HepG2 (cell line): Measurements from ENCODE around the gene GGA1. TPM values are rescaled to one million over a fixed set of nuclear protein-coding genes. Genes with fewer than 3 reads are reported as not detected.

ENCODE experiments used
- ATAD3A ChIP-seq: sonication (generic); formaldehyde crosslinking; IDR thresholded peaks from 2 replicates; pipeline ENCODE4 v1.4.0; 2020; ENCODE audit warnings: missing genetic modification reagents
- ATF3 ChIP-seq: sonication (generic); formaldehyde crosslinking; IDR thresholded peaks from 2 replicates; pipeline ENCODE4 v1.4.0; 2020; ENCODE audit warnings: missing genetic modification reagents
- BRCA1 ChIP-seq: sonication (generic); formaldehyde crosslinking; IDR thresholded peaks from 2 replicates; pipeline ENCODE4 v1.4.0; 2020; ENCODE audit warnings: missing genetic modification reagents
- GZF1 ChIP-seq: sonication (generic); formaldehyde crosslinking; IDR thresholded peaks from 2 replicates; pipeline ENCODE4 v1.5.1; 2020; ENCODE audit warnings: mild to moderate bottlenecking, missing genetic modification reagents
- LRRFIP1 ChIP-seq: sonication (generic); formaldehyde crosslinking; conservative IDR thresholded peaks from 2 replicates; pipeline ENCODE4 v1.4.0; 2020; ENCODE audit warnings: missing genetic modification reagents
- MAF1 ChIP-seq: sonication (generic); formaldehyde crosslinking; IDR thresholded peaks from 2 replicates; pipeline ENCODE4 v1.5.0; 2020; ENCODE audit warnings: missing genetic modification reagents, borderline replicate concordance
- MBNL3 ChIP-seq: fragments of 250-450 bp; sonication (Bioruptor Pico); conservative IDR thresholded peaks from 2 replicates; pipeline ENCODE4 v1.8.0; 2022; ENCODE audit warnings: mild to moderate bottlenecking, inconsistent platforms
- POGZ ChIP-seq: sonication (generic); formaldehyde crosslinking; IDR thresholded peaks from 2 replicates; pipeline ENCODE4 v1.4.0; 2020; ENCODE audit warnings: mild to moderate bottlenecking, missing genetic modification reagents
- POLR2AphosphoS2 ChIP-seq: IDR thresholded peaks from 2 replicates; pipeline ENCODE4 v1.6.1; 2011; ENCODE audit warnings: low read depth, low read length, improper control_type of control experiment
- SIN3A ChIP-seq: IDR thresholded peaks from 2 replicates; pipeline ENCODE4 v1.6.1; 2011; ENCODE audit warnings: low read depth, mild to moderate bottlenecking, control low read depth, low read length, borderline replicate concordance
- SOX13 ChIP-seq, 3 experiments: fragments of 450-650 bp in 1 of 3; sonication (generic) in 1 of 3; formaldehyde crosslinking in 1 of 3; IDR thresholded peaks in 2 of 3; conservative IDR thresholded peaks in 1 of 3; 2 replicates each; pipeline versions ENCODE4 v1.5.0 to v1.6.1; 2016 to 2020; ENCODE audit warnings: antibody characterized with exemption in 1 of 3, mild to moderate bottlenecking in 1 of 3, missing compliant biosample characterization in 1 of 3, missing genetic modification reagents in 1 of 3, moderate library complexity in 1 of 3
- SOX6 ChIP-seq, 2 experiments: fragments of 450-650 bp in 1 of 2; sonication (generic) in 1 of 2; formaldehyde crosslinking in 1 of 2; IDR thresholded peaks; 2 replicates each; pipeline versions ENCODE4 v1.4.0 to v1.6.1; 2017 to 2020; ENCODE audit warnings: antibody characterized with exemption in 1 of 2, mild to moderate bottlenecking in 1 of 2, missing genetic modification reagents in 1 of 2
- TBX3 ChIP-seq: fragments of 450-650 bp; IDR thresholded peaks from 2 replicates; pipeline ENCODE4 v1.6.1; 2017; ENCODE audit warnings: antibody characterized with exemption, mild to moderate bottlenecking, inconsistent platforms, borderline replicate concordance
- TSC22D2 ChIP-seq: sonication (generic); formaldehyde crosslinking; IDR thresholded peaks from 2 replicates; pipeline ENCODE4 v1.5.1; 2020; ENCODE audit warnings: missing genetic modification reagents, mild to moderate bottlenecking, borderline replicate concordance
- U2AF1 ChIP-seq: fragments of 200-400 bp; formaldehyde crosslinking; optimal IDR thresholded peaks from 2 replicates; pipeline ENCODE3; 2017; ENCODE audit warnings: mild to moderate bottlenecking, low read depth, low read length
- ZNF121 ChIP-seq: sonication (generic); formaldehyde crosslinking; IDR thresholded peaks from 2 replicates; pipeline ENCODE4 v1.5.0; 2020; ENCODE audit warnings: mild to moderate bottlenecking, missing genetic modification reagents
- ZNF331 ChIP-seq: sonication (generic); formaldehyde crosslinking; IDR thresholded peaks from 2 replicates; pipeline ENCODE4 v1.4.0; 2020; ENCODE audit warnings: missing genetic modification reagents
- ZNF34 ChIP-seq: sonication (generic); formaldehyde crosslinking; IDR thresholded peaks from 2 replicates; pipeline ENCODE4 v1.4.0; 2020; ENCODE audit warnings: mild to moderate bottlenecking, missing genetic modification reagents, borderline replicate concordance
- ZNF614 ChIP-seq: IDR thresholded peaks from 2 replicates; pipeline ENCODE4 v1.6.1; 2018; ENCODE audit warnings: missing biosample characterization, missing genetic modification reagents, inconsistent platforms, borderline replicate concordance
- ZNF773 ChIP-seq: sonication (generic); formaldehyde crosslinking; IDR thresholded peaks from 2 replicates; pipeline ENCODE4 v1.4.0; 2020; ENCODE audit warnings: missing genetic modification reagents, borderline replicate concordance
- ZNF782 ChIP-seq: sonication (generic); formaldehyde crosslinking; IDR thresholded peaks from 2 replicates; pipeline ENCODE4 v1.4.0; 2020; ENCODE audit warnings: missing genetic modification reagents, mild to moderate bottlenecking, borderline replicate concordance
- polyA plus RNA-seq, 8 experiments: library from polyadenylated mRNA; depleted of rRNA in 3 of 8; stranded (reverse) in 7 of 8; unstranded in 1 of 8; fragments of >200 nt; fragmentation: Illumina TruSeq in 4 of 8; extraction: Trizol in 4 of 8; gene quantifications; 2 replicates each; pipeline versions ENCODE4 v1.2.1 to v1.2.3, GENCODE V29; 2011 to 2016; ENCODE audit warnings: low read depth in 4 of 8, missing spikeins in 1 of 8, mixed read lengths in 1 of 8; ENCODE audit not compliant: insufficient read depth in 1 of 8
- total RNA-seq, 5 experiments: library from RNA; depleted of rRNA; stranded (reverse); fragments of >200 nt; fragmentation: Illumina TruSeq; extraction: Trizol; gene quantifications; 2 replicates each; pipeline ENCODE4 v1.2.3, GENCODE V29; 2016; ENCODE audit warnings: low read depth in 1 of 5
- TF ChIP-seq, protein P1 (sequence below): sonication (generic); formaldehyde crosslinking; IDR thresholded peaks from 2 replicates; pipeline ENCODE4 v1.5.1; 2020; ENCODE audit warnings: mild to moderate bottlenecking, missing genetic modification reagents, borderline replicate concordance
- TF ChIP-seq, protein P2 (sequence below): IDR thresholded peaks from 2 replicates; pipeline ENCODE4 v1.6.1; 2016; ENCODE audit warnings: mild to moderate bottlenecking

Gene GGA1
- total and polyA plus RNA-seq, 2 of the 13 experiments (the other 11 are each of a cell fraction or from before 2014, with no cell fraction given), result 29.1 to 87.2 TPM

DNA sequence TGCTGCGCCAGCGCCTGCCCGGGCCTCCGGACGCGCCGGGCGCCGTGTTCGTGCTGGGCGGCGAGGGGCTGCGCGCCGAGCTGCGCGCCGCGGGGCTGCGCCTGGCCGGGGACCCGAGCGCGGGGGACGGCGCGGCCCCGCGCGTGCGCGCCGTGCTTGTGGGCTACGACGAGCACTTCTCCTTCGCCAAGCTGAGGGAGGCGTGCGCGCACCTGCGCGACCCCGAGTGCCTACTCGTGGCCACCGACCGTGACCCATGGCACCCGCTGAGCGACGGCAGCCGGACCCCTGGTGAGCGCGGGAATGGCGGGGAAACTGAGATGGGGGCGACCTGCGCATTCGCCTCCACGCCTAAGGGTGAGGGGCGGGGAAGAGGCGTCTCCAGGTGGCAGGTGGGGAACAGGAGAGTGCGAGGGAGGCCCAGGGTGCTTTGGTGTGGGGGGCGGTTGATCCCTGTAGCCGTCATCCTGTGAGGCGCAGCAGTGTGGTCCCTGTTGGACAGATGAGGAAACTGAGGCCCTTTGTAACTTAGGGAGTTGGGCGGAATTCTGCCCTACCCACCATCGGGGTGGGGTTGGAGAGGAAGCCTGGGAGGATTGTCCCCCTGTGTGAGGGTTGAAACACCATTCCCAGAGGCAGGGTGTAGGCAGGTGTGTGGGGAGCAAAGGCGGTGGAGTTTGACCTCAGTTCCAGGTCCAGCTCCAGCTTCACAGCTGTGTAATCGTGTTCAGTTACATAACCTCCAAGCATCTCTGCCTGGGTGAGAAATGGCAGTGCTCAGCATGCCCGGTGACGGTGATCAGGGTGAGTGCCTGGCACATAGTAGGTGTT lies 50.6 kb downstream of the GGA1 start (continued):
- no peak for TF ChIP-seq ZNF34
- TF ChIP-seq TSC22D2 (CRISPR knock-in tag), result no peak
- no peak for TF ChIP-seq POLR2AphosphoS2
- peak; percentile 59; the same call in 1 of the 2 replicates for TF ChIP-seq TBX3
- TF ChIP-seq MBNL3 (CRISPR knock-in tag), result no peak
- no peak for TF ChIP-seq SOX13 (IDR thresholded peaks at IDR 0.05)
- peak in 1 of 2 experiments; percentile 63; a peak in 1 of 4 replicates for TF ChIP-seq SOX13 (CRISPR knock-in tag; conservative IDR thresholded peaks at IDR 0.05 in 1 of 2, IDR thresholded peaks at IDR 0.05 in 1 of 2)
- TF ChIP-seq SOX6 (IDR thresholded peaks at IDR 0.05), result no peak
- TF ChIP-seq SOX6 (CRISPR knock-in tag; IDR thresholded peaks at IDR 0.05), result peak; percentile 78
- TF ChIP-seq MAF1 (CRISPR knock-in tag), result no peak
- TF ChIP-seq ZNF121, result peak; percentile 42; the same call in 1 of the 2 replicates
- peak; percentile 65; the same call in 1 of the 2 replicates for TF ChIP-seq SIN3A
- peak; percentile 71; the same call in 1 of the 2 replicates for TF ChIP-seq ZNF782 (CRISPR knock-in tag)
- 0 out of 2 replicates have a peak, but pooled peaks have one; percentile 79 for TF ChIP-seq GZF1
- peak; percentile 96 for TF ChIP-seq ZNF331 (CRISPR knock-in tag)
- peak; percentile 58; the same call in 1 of the 2 replicates for TF ChIP-seq ATF3 (CRISPR knock-in tag)
- no peak for TF ChIP-seq ZNF773
- no peak; the same call in 1 of the 2 replicates for TF ChIP-seq BRCA1 (CRISPR knock-in tag)
- TF ChIP-seq LRRFIP1 (CRISPR knock-in tag), result no peak
- peak; percentile 69 for TF ChIP-seq U2AF1
- TF ChIP-seq ATAD3A (CRISPR knock-in tag), result no peak
- TF ChIP-seq, protein P1, sequence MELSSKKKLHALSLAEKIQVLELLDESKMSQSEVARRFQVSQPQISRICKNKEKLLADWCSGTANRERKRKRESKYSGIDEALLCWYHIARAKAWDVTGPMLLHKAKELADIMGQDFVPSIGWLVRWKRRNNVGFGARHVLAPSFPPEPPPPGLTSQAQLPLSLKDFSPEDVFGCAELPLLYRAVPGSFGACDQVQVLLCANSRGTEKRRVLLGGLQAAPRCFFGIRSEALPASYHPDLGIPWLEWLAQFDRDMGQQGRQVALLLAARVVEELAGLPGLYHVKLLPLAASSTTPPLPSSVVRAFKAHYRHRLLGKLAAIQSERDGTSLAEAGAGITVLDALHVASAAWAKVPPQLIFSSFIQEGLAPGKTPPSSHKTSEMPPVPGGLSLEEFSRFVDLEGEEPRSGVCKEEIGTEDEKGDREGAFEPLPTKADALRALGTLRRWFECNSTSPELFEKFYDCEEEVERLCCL, result no peak
- TF ChIP-seq POGZ (CRISPR knock-in tag), result 0 out of 2 replicates have a peak, but pooled peaks have one; percentile 26
- TF ChIP-seq, protein P2, sequence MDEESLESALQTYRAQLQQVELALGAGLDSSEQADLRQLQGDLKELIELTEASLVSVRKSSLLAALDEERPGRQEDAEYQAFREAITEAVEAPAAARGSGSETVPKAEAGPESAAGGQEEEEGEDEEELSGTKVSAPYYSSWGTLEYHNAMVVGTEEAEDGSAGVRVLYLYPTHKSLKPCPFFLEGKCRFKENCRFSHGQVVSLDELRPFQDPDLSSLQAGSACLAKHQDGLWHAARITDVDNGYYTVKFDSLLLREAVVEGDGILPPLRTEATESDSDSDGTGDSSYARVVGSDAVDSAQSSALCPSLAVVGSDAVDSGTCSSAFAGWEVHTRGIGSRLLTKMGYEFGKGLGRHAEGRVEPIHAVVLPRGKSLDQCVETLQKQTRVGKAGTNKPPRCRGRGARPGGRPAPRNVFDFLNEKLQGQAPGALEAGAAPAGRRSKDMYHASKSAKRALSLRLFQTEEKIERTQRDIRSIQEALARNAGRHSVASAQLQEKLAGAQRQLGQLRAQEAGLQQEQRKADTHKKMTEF (CRISPR knock-in tag), result peak; percentile 39; the same call in 1 of the 2 replicates
- TF ChIP-seq ZNF614 (CRISPR knock-in tag), result peak; percentile 87
